Neural cell (in vitro differentiated cells): Measurements from ENCODE around the gene CACNA2D1. TPM values are rescaled to one million over a fixed set of nuclear protein-coding genes. Genes with fewer than 3 reads are reported as not detected.

Source experiments
- H2AFZ ChIP-seq: fragments of 200-600, 300-800 bp; sonication (generic), shearing (Covaris generic); 2 replicates; pipeline ENCODE4 v1.6.0; 2014; ENCODE audit warnings: low read depth, mild to moderate bottlenecking, antibody characterized with exemption, low read length, moderate library complexity
- H3F3A ChIP-seq: fragments of 200-600 bp; shearing (Covaris generic); 2 replicates; pipeline ENCODE4 v1.6.1; 2016; ENCODE audit warnings: mild to moderate bottlenecking, moderate library complexity, mixed read lengths, antibody characterized with exemption, low read length; ENCODE audit not compliant: insufficient read depth, poor library complexity, severe bottlenecking
- H3K27ac ChIP-seq: fragments of 200-600, 300-800 bp; sonication (generic), shearing (Covaris generic); 2 replicates; pipeline ENCODE4 v1.5.1; 2014; ENCODE audit warnings: mild to moderate bottlenecking, low read length, moderate library complexity
- H3K27me3 ChIP-seq: fragments of 300-800, 200-600 bp; sonication (generic), shearing (Covaris generic); 2 replicates; pipeline ENCODE4 v1.6.0; 2014; ENCODE audit warnings: mild to moderate bottlenecking, low read depth, low read length, moderate library complexity; ENCODE audit not compliant: insufficient read depth
- H3K36me3 ChIP-seq: fragments of 300-800, 200-600 bp; sonication (generic), shearing (Covaris generic); 2 replicates; pipeline ENCODE4 v1.5.1; 2014; ENCODE audit warnings: mild to moderate bottlenecking, antibody characterized with exemption, low read length, moderate library complexity; ENCODE audit not compliant: insufficient read depth
- H3K4me2 ChIP-seq: fragments of 300-800, 200-600 bp; sonication (generic), shearing (Covaris generic); 2 replicates; pipeline ENCODE4 v1.6.0; 2014; ENCODE audit warnings: mild to moderate bottlenecking, low read length
- H3K4me3 ChIP-seq: fragments of 300-800, 200-600 bp; sonication (generic), shearing (Covaris generic); 2 replicates; pipeline ENCODE4 v1.5.1; 2014; ENCODE audit warnings: mild to moderate bottlenecking, low read length, moderate library complexity
- H3K79me2 ChIP-seq: fragments of 200-600 bp; shearing (Covaris generic); replicated peaks from 2 replicates; pipeline ENCODE4 v1.6.0; 2014; ENCODE audit warnings: mild to moderate bottlenecking, low read length, moderate library complexity; ENCODE audit not compliant: insufficient read depth
- H3K9ac ChIP-seq: fragments of 300-800, 200-600 bp; sonication (generic), shearing (Covaris generic); 2 replicates; pipeline ENCODE4 v1.6.1; 2016; ENCODE audit warnings: mild to moderate bottlenecking, low read length, mixed read lengths
- H3K9me2 ChIP-seq: fragments of 200-600 bp; shearing (Covaris generic); 2 replicates; pipeline ENCODE4 v1.6.1; 2016; ENCODE audit warnings: mild to moderate bottlenecking, low read length, mixed read lengths; ENCODE audit not compliant: insufficient read depth
- H3K9me3 ChIP-seq: fragments of 200-600, 300-800 bp; sonication (generic), shearing (Covaris generic); 2 replicates; pipeline ENCODE4 v1.6.1; 2016; ENCODE audit warnings: mild to moderate bottlenecking, mixed run types, low read length, moderate library complexity, mixed read lengths
- H4K20me1 ChIP-seq: fragments of 200-600 bp; shearing (Covaris generic); 2 replicates; pipeline ENCODE4 v1.6.1; 2016; ENCODE audit warnings: mild to moderate bottlenecking, mixed run types; ENCODE audit not compliant: insufficient read depth
- EP300 ChIP-seq: fragments of 450-650 bp; conservative IDR thresholded peaks from 2 replicates; pipeline ENCODE4 v1.6.1; 2014; ENCODE audit warnings: antibody characterized with exemption, mild to moderate bottlenecking, moderate library complexity; ENCODE audit not compliant: poor library complexity, severe bottlenecking
- EZH2 ChIP-seq: fragments of 200-600, 300-800 bp; shearing (Covaris generic), sonication (generic); IDR thresholded peaks from 2 replicates; pipeline ENCODE4 v1.6.1; 2014; ENCODE audit warnings: antibody characterized with exemption, low read length, borderline replicate concordance, mild to moderate bottlenecking; ENCODE audit not compliant: insufficient read depth, poor library complexity, severe bottlenecking
- MXI1 ChIP-seq: fragments of 450-650 bp; conservative IDR thresholded peaks from 2 replicates; pipeline ENCODE4 v1.6.1; 2014; ENCODE audit warnings: antibody characterized with exemption, mild to moderate bottlenecking; ENCODE audit not compliant: poor library complexity, severe bottlenecking
- POLR2AphosphoS5 ChIP-seq: IDR thresholded peaks from 2 replicates; pipeline ENCODE4 v1.6.1; 2012
- RAD21 ChIP-seq: fragments of 450-650 bp; conservative IDR thresholded peaks from 2 replicates; pipeline ENCODE4 v1.6.1; 2014; ENCODE audit warnings: antibody characterized with exemption, mild to moderate bottlenecking, moderate library complexity
- REST ChIP-seq: IDR thresholded peaks from 2 replicates; pipeline ENCODE4 v1.6.1; 2012; ENCODE audit warnings: borderline replicate concordance
- SMC3 ChIP-seq: fragments of 450-650 bp; conservative IDR thresholded peaks from 2 replicates; pipeline ENCODE4 v1.6.1; 2014; ENCODE audit warnings: antibody characterized with exemption, mild to moderate bottlenecking, moderate library complexity; ENCODE audit not compliant: poor library complexity
- TAF1 ChIP-seq: IDR thresholded peaks from 2 replicates; pipeline ENCODE4 v1.6.1; 2012; ENCODE audit warnings: low read depth
- polyA plus RNA-seq: library from polyadenylated mRNA; depleted of rRNA; stranded (reverse); fragments of >200 nt; gene quantifications from 2 replicates; pipeline ENCODE4 v1.2.3, GENCODE V29; 2014
- TF ChIP-seq, protein P1 (sequence below): fragments of 450-650 bp; IDR thresholded peaks from 2 replicates; pipeline ENCODE4 v1.5.1; 2014; ENCODE audit warnings: antibody characterized with exemption, mild to moderate bottlenecking, moderate library complexity; ENCODE audit not compliant: poor library complexity, severe bottlenecking

The CACNA2D1 gene
- polyA plus RNA-seq, 1 donor from 2014 or later, result 7.0 TPM

DNA sequence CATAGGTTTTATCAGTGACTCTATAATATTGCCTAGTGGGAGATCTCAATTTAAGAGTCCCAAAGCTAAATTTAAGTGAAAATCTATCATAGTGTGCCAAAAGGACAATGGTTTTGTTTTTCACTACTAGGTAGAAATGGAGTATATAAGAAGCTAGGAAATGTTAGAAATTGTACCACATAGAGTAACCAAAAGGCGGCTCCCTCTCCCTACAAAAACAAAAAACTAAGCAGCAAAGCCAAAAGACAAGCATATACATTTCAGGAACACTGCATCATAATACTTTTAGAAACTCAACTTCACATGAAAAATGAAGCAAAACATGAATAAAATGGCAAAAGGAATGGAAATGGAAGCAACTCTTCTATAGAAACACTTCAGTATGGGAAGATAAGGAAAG lies 271.6 kb downstream of the CACNA2D1 start:
- no peak overlapping the region for H3K9ac ChIP-seq
- no peak for TF ChIP-seq TAF1
- no peak for TF ChIP-seq POLR2AphosphoS5
- TF ChIP-seq RAD21, result no peak
- TF ChIP-seq SMC3, result no peak
- TF ChIP-seq EZH2, result no peak
- no peak for TF ChIP-seq MXI1
- no peak for TF ChIP-seq EP300
- TF ChIP-seq REST, result no peak
- TF ChIP-seq, protein P1, sequence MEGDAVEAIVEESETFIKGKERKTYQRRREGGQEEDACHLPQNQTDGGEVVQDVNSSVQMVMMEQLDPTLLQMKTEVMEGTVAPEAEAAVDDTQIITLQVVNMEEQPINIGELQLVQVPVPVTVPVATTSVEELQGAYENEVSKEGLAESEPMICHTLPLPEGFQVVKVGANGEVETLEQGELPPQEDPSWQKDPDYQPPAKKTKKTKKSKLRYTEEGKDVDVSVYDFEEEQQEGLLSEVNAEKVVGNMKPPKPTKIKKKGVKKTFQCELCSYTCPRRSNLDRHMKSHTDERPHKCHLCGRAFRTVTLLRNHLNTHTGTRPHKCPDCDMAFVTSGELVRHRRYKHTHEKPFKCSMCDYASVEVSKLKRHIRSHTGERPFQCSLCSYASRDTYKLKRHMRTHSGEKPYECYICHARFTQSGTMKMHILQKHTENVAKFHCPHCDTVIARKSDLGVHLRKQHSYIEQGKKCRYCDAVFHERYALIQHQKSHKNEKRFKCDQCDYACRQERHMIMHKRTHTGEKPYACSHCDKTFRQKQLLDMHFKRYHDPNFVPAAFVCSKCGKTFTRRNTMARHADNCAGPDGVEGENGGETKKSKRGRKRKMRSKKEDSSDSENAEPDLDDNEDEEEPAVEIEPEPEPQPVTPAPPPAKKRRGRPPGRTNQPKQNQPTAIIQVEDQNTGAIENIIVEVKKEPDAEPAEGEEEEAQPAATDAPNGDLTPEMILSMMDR, result no peak
- H3K27ac ChIP-seq, result no peak overlapping the region

DNA sequence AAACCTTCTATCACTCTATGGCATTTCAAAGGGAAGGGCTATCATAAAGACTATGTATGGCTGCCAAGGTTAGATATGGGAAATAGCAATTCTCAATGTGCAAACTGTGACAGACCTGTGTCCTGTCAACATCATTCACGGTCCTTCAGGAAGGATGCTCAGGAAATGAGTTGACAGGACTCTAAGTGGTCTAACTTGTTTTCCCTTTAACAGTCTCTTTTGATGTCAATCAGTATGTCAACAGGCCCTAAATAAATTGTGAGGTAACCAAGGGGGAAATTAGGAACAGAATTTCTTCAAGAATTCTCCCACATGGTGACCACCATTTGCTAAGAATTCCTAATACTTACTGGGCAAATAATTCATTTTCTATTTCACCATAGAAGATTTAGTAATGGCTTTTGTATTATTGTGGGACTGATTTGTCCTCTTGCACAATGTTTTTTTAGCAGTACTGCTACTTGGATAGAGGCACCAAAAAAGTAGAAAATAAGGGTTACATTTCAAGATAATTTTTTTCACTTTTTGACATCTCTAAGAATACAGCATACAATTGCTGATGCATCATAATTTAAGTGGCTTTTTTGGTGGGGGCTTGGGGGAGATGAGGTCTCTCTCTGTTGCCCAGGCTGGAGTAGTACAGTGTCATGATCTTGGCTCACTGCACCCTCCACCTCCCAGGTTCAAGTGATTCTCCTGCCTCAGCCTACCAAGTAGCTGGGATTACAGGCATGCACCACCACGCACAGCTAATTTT lies 275.8 kb downstream of the CACNA2D1 start:
- Histone ChIP-seq H3K9me3 (no peaks in the 10 kb centered on the region), H3K9ac (no peak overlapping the region), H3K36me3 (no peaks in the 10 kb centered on the region), H3K27ac (no peak overlapping the region), H2AFZ (no peak overlapping the region), H3K79me2 (no peaks in the 10 kb centered on the region), H3F3A (no peaks in the 10 kb centered on the region), H3K4me2 (no peak overlapping the region), H3K9me2 (no peaks in the 10 kb centered on the region), H3K4me3 (no peak overlapping the region), H3K27me3 (no peaks in the 10 kb centered on the region), H4K20me1 (no peaks in the 10 kb centered on the region)
- TF ChIP-seq POLR2AphosphoS5 (peak; percentile 47), RAD21 (no peak), EP300 (peak; percentile 50)

More for the DNA sequence above, 271.6 kb downstream of the CACNA2D1 start:
- Histone ChIP-seq H3K9me3 (no peaks in the 10 kb centered on the region), H3K79me2 (no peaks in the 10 kb centered on the region), H3K4me2 (no peak overlapping the region), H3K4me3 (no peak overlapping the region), H3K36me3 (no peaks in the 10 kb centered on the region), H3F3A (no peaks in the 10 kb centered on the region), H2AFZ (no peak overlapping the region), H4K20me1 (no peaks in the 10 kb centered on the region), H3K27me3 (no peaks in the 10 kb centered on the region), H3K9me2 (no peaks in the 10 kb centered on the region)
